T-helper 9 cell (primary cell): ENCODE results near the gene POLR1G.
A peak's percentile ranks its signal among the peaks of the same experiment; 100 is the strongest.
"Not testable (repeated sequence)": the region's sequence is repeated elsewhere in the genome, so short reads cannot be mapped to it uniquely, and the experiment has no call there.

Experiments used
- DNase-seq: peaks from one replicate; pipeline ENCODE4 v3.0.0-alpha.2; 2020

POLR1G gene

DNA sequence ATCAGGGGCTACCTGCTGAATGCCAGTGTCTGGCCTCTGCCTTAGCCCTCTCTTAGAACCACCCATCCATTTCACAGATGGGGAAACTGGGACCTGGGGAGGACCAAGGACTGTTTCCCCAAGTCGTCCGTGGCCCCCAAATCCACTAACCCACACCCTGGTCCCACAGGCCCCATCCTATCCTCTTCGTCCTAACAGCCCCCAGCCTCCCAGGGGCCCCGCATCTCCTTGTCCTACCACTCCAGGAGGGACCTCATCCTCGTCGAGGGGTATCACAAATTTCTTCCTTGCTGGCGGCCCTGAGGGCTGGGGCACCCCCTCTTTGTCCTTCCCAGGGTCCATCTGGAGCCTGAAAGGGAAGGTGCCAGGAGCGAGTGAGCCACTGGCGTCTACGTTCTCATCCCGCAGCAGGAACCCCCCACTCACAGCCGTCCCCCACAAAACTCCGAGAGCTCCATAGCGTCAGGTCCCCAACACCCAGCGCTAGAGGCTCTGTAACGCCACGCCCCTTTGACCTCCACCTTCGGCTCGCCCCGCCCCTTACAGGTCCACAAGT, 16.7 kb downstream of the POLR1G start:
- peak; percentile 73 for DNase-seq

DNA sequence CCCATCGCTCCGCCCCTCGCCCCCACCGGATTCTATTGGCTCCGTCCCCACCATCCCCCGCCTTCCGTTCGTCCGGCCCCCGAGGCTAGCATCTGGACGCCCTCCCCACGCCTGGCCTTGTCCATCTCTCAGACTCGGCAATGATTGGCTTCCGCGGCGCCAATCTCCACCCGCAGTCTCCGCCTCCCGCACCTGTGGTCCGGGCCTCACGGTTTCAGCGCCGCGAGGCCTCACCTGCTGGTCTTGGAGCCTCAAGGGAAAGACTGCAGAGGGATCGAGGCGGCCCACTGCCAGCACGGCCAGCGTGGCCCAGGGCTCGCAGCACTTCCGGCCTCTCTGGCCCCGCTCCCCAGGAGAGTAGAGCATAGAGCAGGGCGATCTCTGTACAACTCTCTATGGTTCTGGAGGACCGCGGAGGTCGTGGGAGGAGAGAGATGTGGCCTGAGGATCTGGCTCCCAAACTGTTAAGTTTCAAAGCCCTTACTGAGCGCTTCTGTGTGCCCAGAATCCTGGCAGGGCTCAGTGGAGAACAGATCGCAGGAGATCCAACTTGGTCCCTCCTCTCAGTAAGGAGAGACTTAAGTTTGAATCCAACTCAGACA, 17.2 kb downstream of the POLR1G start, which contains the start of gene ERCC1:
TSS of gene ERCC1 (minus strand) at position 329 of the 602 bp plus-strand sequence. CDS start 543 bp downstream, outside the sequence.
- DNase-seq: no peak

DNA sequence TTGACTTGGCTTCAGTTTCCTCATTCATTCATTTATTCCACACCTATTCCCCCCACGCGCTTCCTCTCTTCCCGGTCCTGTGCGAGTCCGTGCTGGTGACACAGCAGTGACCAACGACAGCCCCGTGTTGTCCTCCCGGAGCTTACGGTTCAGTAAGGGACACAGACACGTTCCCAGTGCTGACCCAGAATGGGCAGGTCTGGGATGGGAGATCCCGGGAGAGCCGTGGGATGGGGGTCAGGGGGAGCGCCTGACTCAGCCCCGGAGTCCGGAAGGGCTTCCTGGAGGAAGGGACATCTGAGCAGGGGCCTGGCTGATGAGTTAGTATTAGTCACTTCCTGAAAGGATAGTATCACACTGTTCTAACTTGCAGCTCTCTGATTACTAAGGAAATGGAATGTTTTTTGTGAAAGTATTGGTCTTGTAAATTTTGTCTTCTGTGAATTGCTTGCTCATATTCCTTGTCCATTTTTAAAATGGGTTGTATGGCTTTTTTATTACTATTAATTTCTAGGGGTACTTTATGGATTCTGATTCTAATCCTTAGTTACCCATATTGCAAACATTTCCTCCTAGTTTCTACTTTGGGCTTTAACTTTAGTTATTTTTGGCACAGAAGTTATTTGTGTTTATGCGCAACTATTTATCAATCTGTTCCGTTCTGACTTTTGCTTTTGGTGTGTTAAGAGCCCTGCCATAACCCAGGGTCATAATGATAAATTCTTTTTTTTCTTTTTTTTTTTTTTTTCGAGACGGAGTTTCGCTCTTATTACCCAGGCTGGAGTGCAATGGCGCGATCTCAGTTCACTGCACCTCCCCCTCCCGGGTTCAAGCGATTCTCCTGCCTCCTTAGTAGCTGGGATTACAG, 18.0 kb downstream of the POLR1G start:
- DNase-seq: no peak

DNA sequence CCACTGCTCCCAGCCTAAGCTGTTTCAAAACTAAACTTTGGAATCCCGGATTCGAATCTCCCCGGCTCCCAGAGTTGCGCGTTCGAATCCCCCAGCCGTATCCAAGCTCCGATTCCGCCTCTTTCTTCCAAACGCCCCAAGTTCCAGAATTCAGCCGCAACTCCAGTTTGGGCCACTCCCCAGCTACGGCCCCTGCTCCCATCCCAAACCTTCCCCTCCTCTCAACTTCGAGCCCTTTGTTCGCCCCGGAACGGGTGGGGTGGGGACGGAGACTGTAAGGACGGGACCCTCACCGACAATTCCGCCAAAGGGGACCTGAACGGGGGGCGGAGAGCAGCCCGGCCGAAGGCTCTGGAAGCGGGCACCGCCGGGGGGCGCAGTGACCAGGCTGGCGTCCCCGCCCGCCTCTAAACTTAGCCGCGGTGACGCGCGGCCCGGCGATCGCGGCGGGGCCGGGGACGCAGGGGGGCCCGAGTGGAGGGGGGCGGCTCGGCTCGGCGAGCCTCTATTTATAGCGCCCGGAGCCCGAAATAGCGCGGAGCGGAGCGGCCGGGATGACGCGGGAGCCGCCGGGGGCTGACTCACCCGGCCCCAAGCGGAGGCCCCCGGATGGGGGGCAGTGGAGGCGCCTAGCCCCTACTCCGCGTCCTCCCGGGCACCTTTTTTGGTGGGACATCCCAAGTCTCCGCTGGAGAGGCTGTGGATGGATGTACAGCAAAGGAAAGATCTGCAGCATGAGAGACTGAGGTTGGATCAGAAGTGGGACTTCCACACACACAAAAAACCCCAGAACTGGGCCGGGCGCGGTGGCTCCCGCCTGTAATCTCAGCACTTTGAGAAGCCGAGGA, 22.2 kb downstream of the POLR1G start:
- DNase-seq: no peak

DNA sequence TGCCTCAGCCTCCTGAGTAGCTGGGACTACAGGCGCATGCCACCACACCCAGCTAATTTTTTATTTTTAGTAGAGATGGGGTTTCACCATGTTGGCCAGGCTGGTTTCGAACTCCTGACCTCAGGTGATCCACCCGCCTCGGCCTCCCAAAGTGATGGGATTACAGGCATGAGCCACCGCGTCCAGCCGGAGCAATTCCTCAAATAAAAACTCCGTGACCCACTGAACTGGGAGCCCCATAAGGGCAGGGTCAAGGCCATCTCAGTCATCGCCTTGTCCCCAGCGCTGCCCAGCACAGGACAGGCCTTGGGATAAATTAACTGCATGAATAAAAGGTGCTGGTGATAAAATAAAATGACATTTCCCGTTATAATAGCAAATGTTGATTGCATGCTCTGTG, 23.5 kb downstream of the POLR1G start:
- DNase-seq: not testable (repeated sequence)

DNA sequence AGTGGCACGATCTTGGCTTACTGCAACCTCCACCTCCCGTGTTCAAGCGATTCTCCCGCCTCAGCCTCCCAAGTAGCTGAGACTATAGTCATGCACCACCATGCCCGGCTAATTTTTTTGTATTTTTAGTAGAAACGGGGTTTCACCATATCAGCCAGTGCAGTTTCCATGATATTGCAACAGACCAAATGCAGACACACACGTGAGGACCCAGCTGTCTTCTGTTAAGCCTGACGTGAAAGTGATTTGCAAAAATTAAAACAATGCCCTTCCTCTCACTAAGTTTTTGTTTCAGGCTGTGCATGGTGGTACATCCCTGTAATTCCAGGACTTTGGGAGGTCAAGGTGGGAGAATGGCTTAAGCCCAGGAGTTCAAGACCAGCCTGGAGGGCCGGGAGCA, 24.6 kb downstream of the POLR1G start:
- not testable (repeated sequence) for DNase-seq

DNA sequence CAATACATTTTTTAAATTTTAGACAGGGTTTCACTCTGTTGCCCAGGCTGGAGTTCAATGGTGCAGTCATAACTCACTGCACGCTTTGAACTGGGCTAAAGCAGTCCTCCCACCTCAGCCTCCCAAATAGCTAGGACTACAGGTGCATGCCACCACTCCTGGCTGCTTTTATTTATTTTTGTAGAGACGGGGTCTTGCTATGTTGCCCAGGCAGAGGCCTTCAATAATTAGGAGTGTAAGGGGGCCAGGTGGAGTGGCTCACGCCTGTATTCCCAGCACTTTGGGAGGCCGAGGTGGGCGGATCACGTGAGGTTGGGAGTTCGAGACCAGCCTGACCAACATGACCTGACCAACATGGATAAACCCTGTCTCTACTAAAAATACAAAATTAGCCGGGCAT, 26.1 kb downstream of the POLR1G start:
- not testable (repeated sequence) for DNase-seq

DNA sequence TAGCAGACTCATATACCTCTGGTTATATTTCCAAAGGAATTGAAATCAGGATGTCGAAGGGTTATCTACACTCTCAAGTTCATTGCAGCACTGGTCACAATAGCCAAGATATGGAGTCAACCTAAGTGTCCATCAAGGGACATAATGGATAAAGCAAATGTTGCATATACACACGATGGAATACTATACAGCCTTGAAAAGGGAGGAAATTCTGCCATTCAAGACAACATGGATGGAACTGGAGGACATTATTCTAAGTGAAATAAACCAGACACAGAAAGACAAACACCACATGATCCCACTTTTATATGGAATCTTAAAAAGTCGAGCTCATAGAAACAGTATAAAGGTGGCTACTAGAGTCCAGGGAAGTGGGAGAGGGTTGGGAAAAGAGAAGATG, 30.9 kb downstream of the POLR1G start:
- DNase-seq: no peak

DNA sequence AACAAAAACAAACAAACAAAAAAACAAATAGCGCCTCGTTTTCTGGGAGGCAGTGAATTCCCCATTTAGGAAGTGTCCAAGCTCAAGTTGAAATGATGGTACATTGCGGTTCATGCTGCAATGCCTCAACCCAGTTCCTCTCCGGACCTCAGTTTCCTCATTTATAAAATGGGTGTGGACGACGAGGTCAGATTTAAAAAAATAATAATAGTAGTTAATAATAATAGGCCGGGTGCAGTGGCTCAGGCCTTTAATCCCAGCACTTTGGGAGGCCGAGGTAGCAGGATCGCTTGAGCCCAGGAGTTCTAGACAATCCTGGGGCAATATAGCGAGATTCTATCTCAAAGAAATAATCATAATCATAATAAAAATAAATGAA, 32.7 kb downstream of the POLR1G start:
- no peak for DNase-seq

DNA sequence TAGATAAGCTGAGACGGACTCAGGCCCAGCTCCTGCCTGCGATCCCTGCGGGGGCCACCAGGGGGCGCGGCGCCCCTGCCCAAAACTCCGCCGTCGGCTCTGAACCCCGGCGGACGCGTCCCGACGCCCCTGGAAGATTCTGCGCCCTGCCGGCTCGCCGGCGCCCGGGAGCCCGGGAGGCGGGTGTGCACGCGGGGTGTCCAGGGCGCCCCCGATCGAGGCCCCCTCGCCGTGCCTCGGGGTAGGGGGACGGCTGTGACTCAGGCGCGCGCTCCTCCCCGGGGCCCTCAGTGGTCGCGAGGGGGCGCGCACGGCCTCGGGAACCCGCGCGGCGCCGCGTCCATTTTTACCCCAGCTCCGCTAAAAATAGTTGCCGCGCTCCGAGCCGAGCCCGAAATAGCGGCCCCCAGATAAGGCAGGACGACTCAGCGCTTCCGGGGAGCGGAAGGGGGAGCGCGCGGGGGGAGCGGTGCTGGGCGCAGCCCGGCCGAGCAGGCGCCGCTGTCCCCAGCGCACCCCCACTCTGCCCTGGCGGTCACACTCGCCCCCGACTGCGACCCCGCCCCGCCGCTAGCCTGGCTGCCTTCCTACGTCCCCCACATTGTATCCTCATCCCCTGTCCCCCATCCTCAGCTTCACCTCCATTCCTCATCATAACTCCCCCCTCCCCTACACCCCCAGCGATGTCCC, 33.3 kb downstream of the POLR1G start:
- peak; percentile 80 for DNase-seq

DNA sequence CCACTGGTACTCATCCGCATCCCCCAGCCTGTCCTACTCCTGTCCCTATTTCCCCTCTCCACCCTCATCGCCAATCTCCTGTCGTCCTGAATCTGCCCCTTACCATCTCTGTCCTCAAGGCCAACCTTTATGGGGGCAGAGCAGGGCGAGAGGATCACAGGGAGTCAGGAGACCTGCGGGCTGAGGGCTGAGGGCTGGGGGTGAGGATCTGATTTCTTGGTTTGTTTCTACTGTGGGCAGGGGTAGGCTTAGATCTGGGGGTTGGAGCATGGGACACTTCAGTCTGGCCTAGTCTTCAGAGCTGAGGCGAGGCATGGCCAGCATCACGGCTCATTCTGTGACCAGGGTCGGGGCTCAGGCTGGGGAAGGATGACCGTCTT, 33.8 kb downstream of the POLR1G start:
- no peak for DNase-seq

DNA sequence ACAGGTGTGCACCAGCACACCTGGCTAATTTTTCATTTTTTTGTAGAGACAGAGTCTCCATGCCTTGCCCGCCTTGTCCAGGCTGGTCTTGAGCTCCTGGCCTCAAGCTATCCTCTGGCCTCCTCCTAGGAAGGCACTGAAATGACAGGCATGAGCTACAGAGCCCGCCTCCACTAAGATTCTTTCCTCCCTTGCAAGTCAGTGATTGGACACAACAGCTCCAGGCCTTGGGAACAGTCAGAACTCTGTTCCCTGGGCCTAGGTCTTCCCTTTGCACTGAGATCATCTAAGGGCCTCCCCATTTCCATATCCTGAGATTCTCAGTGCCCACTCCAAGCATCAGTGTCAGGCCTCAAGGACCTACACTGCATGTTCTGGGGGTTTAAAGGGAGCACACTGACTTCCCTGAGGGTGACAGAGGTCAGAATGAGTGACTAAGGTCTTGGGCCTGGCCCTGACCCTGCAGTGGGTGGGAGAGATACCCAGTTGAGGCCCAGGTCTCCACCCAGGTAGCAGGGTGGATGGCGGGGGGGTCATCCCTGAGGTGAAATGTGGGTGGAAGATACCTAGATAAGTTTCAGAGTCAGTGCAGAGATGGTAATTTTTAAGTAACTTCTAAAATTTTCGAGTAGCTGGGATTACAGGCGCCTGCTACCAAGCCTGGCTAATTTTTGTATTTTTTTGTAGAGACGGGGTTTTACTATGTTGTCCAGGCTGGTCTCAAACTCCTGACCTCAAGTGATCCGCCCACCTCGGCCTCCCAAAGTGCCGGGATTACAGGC, 34.6 kb downstream of the POLR1G start:
- DNase-seq: no peak

DNA sequence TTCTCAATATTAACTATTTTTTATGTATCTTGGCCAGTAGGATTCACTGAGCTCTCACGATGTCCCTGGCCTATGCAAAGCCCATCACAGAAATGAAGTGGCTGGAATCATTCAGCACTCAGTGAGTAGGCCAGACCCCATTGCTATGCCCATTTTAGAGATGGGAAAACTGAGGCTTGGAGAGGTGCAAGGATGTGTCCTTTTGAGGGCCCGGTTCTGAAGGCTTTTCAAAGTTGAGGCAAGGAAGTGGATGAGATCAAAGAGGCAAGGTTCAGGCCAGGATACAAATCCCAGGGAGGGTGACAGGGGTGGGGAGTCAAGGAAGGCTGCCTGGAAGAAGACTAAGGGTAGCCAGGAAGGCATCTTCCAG, 35.9 kb downstream of the POLR1G start:
- DNase-seq: no peak

DNA sequence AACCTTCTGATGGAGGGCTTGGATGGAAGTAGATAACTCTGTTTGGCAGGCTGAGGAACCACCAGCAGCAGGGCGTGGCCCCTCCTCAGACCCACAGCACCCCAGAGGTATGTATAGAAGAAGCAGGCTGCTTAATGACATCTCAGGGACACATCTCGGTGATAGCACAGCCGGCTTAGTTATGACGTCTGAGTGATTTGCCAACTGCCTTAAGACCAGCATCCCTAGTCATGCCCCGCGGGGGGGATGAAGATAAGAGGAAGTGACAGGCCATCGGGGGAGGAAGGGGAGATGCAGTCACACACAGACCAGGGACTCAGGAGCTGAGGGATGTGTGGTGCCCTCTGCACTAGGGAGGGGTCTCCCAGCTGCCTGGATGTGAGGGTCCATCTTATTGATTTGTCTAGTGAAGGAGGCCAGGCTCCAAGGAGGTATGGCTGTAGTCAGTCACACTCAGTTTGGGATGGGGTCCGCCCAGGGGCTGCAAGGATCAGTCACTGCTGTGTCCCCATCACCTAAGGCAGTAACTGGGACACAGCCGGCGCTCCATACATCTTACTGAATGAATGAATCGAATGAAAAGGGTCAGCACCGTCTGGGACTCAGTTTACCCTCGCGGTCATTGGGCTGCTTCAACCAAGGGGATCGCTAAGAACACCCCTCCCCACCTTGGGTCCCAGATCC, 36.5 kb downstream of the POLR1G start:
- peak; percentile 43 for DNase-seq

DNA sequence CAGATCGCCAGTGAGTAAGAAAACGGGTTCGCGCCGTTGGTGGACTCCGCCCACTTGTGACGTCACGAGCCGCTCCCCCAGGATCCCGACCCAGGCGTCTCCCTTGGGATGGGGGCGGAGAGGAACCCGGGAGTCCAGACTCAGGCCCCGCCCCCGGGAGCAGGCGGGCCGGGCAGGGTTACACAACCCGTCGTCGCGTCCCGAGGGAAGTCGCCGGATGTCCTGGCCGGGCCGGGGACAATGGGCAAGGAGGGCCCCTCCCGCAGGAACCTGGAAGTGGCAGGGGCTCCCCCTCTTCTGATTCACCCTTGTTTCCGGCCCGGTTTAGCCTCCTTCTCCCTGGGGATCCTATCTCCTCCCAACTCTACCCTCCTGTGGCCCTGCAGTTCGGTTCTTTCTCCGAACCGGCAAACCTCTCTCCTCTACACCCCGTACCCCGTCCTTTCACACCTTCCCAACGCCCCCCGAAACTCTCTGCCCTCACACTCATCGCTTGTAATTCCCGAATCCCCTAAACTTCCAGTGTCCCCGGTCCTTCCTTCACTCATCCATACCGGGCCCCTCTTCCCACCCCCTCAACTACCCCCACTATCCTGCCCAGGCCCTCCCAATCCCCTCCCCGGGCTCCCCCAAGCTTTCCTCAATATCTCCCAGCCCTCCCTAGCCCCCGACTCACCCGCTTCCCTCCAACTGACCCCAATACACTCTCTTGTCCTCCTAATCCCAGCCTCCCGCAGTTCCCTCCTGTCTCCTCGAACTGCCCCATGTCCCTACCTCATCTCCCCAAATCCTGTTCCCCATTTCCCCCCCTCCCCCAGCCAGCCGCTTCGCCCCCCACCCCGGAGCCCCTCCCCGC, 37.2 kb downstream of the POLR1G start:
- DNase-seq: peak; percentile 44

DNA sequence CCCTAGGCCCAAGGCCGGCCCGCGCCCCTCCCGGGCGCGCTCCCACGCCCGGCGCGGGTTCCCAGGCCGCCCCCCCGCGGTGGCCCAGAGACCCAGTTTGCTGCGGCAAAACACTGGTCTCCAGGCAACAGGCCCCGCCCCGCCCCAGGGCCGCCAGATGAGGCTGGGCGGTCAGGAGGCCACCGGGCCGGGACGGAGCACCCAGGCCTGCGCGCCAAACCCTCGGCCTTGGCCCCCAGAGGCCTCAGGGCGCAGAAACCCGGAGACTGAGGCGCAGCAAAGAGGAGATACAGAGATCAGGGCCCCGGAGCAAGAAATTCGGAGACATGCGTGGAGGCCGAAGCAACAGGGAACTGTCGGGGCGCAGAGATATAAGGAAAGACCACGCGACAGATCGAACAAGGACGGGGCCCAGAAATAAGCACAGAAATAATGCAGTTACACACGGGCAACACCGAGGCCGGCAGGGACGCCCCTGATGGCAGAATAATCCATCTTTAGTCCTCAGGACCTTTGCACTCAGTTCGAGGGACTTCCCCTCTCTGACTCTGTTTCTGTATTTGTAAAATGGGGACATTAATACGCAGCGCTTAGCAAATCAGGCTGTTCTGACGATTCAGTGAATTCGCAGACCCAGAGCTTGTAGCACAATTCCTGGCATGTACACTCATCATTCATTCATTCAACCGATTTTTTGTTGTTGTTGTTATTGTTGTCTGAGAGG, 38.0 kb downstream of the POLR1G start:
- DNase-seq: peak; percentile 77

DNA sequence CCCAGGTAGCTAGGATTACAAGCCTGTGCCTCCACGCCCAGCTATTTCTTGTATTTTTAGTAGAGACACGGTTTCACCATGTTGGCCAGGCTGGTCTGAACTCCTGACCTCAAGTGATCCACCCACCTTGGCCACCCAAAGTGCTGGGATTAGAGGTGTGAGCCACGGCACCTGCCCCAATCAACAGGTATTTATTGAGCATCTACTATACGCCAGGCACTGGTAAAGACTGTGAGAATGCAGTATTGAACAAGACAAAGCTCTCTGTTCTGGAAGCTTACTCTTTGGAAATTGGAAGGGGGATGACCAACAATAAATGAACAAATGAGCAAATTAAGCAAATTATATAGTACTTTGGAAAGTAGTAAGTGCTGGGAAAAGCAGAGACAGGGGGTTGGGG, 38.7 kb downstream of the POLR1G start:
- DNase-seq: no peak

DNA sequence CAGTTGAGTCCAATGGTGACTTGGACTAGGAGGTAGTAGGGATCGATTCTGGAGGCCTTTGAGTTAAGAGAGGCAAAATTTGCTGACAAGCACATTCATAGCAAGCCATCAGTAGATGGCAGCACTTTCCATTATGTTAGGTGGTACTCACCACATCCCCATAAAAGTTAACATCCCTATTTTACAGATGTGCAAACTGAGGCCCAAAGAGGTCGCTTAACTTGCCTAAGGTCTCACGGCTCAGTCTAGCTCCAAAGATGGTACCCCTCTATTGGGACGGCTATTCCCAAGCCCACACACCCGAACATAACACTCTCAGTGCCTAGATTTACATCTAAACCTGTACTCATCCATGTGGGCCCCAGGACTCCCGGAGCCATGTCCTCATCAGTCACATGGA, 39.9 kb downstream of the POLR1G start:
- no peak for DNase-seq

DNA sequence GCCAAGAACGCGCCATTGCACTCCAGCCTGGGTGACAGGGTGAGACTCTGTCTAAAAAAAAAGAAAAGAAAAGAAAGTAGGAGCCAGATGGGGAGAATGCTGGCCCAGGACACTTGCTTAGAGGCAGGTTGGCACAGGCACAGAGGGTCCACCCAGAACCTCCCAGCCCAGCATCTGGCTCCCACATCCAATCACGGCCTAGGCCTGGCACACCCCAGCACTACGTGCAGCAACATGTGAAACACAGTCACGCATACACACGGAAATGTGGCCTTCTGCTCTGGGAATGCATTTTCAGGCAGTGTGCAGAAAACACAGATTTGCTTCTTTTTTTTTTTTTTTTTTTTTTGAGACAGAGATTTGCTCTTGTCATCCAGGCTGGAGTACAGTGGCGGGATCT, 40.5 kb downstream of the POLR1G start:
- no peak for DNase-seq

DNA sequence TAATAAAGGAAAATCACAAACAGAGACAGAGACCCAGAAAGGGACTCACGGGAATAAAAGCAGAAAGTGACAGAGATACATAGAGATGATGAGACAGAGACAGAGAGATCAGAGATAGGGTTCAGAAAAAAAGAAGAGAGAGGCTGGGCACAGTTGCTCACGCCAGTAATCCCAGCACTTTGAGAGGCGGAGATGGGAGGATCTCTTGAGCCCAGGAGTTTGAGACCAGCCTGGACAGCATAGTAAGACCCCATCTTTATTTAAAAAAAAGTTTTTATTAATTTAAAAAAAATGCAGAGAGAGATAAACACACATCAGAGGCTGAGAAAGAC, 41.9 kb downstream of the POLR1G start:
- no peak for DNase-seq
